Left cardiac atrium (tissue), 4 donors: Measurements from ENCODE around the gene ARSJ. TPM values are rescaled to one million over a fixed set of nuclear protein-coding genes. Genes with fewer than 3 reads are reported as not detected.

ENCODE experiments used
- ATAC-seq, 2 donors: fragments of 200-7000 bp; cut with Tn5 transposase; one replicate each; pipeline ENCODE4 v1.9.1; 2020; ENCODE audit warnings: mild to moderate bottlenecking in 2 of 2, moderate library complexity in 2 of 2
- DNase-seq: peaks from one replicate; pipeline ENCODE4 v3.0.0-alpha.2; 2020
- intact Hi-C, 2 donors: fragments of 100-400 bp; cut with DNase I; formaldehyde crosslinking; loops; one replicate each; pipeline versions ENCODE4 v1.14.1 to v1.15.1; 2022 to 2023
- total RNA-seq, 2 donors: library from RNA; stranded (reverse); fragmentation: NEBNext Ultra II Directional; extraction: Animal tissue kit (Norgen Biotek cat#: 25700); gene quantifications; one replicate each; pipeline ENCODE4 v1.2.1, GENCODE V29; 2021
- donor health status: DM: no; HTN: yes; CAD: no.
- donor health status: DM: no; HTN: yes; CAD: no; lungs with severe emphysema.
- donor health status: DM: yes; HTN: yes; CAD: no.
- donor health status: Dilated cardiomyopathy.

ARSJ gene
- total RNA-seq, 2 donors from 2014 or later, result 3.4 to 5.3 TPM

DNA sequence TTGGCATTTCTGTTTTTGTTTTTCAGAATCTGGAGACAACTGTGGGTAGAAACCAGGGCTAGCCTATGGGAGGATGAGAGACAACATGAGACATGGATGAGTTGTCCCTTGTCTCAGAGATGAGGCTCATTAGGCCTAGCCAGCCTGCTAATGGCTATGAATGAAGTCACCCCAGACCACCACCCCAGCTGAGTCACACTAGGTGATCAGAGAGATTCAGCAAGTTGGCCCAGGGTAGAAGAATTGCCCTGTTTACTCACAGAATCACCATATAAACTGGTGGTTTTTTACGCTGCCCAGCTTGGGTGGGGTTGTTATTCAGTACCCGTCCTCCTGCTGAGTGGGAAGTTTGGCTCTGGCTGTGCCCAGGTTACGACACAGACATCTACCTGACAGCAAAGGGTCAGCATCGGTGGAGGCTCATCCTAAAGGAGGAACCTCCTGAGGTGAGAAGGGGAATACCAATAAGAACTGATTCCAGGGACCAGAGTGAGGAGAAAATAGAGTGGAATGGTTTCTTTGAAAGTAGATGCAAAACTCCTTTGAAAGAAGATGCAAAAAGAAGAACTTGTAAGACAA, 17.2 kb upstream of the ARSJ start:
- ATAC-seq (no peak), DNase-seq (no peak)
- intact Hi-C loops, result no loop called here

DNA sequence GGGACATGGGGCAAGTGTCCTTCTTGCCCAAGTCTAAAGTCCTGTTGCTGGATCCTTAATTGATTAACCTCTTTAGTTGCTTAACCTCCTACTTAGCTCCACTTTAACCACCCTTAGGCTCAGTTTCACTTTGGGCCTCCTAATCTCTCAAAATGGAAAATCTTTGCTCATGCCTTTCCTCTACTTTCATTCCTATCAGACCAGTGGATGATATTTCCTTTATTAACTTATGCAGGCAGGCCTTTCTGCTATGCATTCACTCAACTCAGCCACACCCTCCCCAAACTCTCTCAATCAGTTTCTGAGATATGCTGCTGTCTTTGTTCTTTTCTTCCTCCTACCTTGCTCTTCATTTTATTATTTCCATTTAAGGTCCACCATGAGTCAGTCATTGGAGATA, 14.4 kb upstream of the ARSJ start:
- no peak for ATAC-seq
- intact Hi-C loops, result no loop called here

DNA sequence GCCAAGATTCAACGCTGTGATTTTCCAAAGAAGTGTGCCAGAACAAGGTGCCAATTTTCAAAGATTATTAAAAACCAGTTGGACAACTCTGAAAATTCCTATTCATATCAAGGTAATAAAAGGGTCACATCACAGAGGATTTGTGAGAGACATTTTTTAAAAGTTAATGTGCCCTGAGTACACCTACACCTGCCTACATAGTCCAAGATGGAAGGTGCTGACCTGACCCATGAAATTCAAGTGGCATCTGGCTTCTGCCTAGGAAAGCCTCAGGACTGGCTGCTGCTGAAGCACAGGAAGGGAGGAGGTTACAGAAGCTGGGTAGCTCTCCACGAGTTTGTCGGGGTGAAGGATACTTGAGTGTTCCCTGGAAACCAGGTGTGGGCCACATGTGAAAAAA, 11.4 kb upstream of the ARSJ start:
- ATAC-seq, result no peak
- intact Hi-C loops, result no loop called here
- DNase-seq, result no peak

More for the DNA sequence above, 14.4 kb upstream of the ARSJ start:
- no peak for DNase-seq

DNA sequence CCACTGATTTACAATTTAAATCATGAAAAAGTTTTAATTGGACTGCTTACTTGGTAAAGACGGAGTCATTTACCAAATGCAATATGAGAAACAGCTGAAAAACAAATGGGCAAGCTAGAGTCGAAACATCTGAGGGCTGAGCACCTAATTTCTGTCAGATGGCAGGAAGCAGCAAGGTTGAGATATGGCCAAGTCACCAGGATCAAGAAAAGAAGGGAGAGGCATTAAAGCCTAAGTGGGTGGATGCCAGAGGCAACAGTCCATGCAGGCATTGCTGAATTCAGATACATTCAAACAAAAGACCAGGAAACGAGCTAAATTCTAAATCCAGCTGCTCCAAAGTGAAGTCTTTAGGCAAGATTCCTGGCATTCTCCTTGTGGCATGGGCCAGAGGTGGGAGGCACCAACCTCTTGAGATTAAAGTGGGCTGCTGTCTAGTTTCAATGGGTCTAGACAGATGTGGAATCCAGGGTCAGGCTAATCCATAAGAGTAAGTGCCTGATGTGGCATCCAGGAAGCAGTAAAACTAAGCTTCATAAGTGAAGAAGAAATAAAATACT, 8.0 kb upstream of the ARSJ start:
- no peak for ATAC-seq
- intact Hi-C loops, result no loop called here
- no peak for DNase-seq

DNA sequence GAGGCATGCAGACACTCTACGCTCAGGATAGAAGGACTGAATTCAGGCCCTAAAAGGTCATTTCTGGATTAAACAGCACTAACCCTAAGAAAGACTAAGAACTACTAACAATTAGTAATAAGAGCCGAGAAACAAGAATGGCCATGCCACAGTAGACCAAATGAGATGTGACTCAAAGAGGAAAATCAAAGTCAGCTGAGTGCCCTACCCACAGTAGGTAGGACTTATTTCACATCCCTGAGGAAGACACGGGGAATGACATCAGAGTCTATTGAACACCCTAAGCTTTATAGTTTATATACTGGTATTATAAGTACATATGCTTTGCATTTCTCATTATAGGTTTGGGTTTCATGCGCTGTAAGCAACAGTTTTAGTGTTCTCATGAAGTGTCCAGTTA, 2.7 kb upstream of the ARSJ start:
- ATAC-seq (no peak), DNase-seq (no peak)
- intact Hi-C loops, result no loop called here

DNA sequence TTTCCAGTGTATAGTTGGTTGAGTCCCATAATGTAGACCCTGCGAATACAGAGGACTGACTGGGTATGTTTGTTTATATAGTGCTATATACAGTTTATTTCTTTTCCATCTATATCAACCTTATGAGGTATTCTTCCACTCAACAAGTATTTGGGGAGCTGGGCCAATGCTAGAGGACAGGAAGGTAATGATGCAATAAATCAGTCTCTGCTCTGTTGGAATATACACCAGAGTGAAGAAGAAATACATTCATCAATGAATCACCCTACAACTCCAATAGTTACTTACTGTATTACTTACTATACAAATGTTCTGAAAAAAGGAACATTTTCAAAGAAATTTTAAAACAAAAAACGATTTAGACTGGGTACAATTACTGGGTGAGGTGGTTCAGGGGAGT, 2.1 kb upstream of the ARSJ start:
- no peak for ATAC-seq
- intact Hi-C loops, result no loop called here
- no peak for DNase-seq

DNA sequence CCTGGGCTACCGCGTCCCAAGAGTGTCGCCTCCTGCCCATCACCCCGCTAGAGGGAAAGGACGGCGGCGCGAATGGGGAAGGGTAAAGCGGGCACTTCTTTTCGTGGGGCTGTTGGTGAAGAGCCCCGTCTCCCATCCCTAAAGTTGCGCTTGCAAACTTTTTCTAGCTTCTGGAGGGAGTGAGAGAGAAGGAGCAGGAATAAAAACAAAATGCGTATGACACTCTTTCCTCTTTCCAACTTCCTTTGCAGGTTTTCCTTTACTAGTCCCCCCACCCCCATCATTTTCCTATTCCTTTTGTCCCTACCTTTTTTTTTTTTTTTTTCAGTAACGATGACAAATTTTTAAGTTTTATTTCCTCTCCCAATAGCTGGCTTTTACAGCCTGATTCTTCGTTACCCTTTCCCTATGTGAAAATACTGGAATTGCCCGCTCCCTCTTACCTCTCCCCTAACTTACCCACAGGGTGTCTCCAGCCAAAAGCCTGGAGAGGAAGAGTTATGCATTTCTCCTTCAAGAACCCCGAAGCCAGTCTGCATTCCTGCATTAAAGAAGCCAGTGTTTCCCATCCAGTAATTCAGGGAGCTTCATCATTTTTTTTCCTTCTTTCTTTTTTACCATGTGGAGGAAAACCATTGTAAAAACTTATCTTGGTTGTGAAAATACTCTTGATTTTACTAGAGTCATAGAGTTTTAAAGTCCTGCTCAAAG, 613 bp upstream of the ARSJ start:
- intact Hi-C loops, result no loop called here
- DNase-seq, result no peak
- peak in 1 of 2 donors; percentile 12 for ATAC-seq

DNA sequence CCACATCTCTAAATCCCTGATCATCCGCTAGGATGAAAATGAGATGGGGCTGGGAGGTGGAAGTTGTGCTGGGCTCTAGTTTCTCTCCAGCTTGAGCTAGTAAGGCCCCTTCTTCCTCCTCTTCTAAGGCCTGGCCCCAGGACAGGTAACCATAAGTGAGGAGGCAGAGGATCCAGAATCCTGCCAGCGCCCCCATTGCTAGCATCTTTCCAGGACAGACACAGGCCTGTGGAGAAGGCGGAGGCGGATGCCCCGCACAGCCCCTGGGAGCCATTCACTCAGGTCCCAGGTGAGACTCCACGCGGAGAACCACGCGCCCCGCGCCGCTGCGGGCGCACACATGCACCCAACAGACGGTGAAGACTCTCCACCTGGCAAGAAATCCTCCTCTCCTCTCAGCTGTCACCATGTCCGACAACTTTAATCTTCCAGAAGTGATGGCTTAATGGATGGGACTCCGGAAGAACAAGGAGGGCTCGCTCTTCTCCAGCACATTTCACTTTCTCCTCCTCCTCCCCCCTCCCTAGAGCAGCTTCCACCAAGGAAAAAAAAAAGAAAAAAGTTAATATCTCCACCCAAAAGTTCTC, 793 bp downstream of the ARSJ start:
- DNase-seq, result peak; percentile 25
- intact Hi-C loops, result no loop called here
- ATAC-seq, result peak; percentile 16 to 47

DNA sequence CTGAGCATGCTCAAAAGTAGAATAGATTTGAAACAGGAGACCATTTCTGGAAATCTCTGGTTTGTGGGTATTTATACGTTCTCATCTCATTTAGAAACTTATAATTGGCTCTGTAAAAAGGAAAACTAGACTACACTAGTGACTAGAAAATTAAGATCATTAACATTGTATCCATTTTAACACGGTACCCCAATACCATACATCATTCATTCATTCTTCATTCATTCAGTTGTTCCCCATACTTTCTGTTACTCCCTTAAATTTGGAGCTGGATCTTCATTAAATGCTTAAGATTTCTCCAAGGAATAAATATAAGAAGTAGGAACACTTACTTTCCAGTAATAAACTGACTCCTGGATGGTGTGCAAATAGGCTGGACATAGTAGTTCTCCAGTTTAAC, 1.3 kb downstream of the ARSJ start:
- no peak for ATAC-seq

DNA sequence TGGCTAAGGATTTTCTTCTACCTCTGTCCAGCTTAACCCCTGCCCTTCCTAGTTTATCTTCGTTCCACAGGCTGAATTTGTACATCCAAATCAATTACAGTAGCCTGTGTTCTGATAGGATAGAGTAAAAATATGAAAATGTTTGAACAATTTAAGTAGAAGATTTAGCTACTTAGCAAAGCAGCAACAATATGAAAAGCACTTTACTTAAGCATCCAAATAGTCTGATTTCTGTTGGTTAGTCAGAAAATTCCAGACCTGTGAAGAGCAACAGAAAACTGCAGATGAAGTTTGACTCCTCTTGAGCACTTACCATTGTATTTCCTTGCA, 2.0 kb downstream of the ARSJ start:
- DNase-seq (no peak), ATAC-seq (no peak)
- intact Hi-C loops, result no loop called here

More for the DNA sequence above, 1.3 kb downstream of the ARSJ start:
- no peak for DNase-seq
- intact Hi-C loops, result no loop called here

DNA sequence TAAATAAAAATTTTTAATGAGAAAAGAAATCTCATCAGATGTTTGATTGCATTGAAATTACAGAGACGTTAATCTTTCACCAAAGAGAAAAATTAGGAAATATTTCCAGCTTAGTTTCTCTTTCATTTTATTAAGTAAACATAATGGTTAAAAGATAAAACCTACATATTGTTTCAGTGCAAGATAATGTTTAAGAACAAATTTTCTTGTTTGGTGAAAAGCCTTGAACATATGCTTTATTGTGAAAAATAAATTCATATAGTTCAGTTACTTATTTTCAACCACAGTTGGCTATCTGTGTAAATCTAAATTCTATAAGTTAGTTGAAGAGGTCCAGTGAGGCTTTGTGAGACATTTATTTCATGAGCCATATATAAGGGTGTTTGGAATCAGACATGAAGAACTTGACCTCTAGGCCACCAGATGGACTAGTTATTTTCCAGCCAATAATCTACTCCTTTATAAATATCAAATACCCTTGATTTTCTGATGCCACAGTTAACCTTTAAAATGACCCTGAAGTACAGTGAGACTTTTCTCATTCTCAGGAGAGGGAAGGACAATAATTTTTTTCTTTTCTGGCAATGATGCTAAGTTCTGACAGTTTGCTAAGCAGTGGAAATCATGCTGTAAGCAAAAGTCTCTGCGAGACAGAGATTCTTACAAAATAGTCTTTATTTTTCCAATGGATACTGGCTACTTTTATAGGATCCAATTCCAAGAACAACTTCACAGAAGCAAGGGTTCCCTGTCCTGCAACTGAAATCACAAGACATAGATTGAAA, 2.5 kb downstream of the ARSJ start:
- no peak for ATAC-seq

DNA sequence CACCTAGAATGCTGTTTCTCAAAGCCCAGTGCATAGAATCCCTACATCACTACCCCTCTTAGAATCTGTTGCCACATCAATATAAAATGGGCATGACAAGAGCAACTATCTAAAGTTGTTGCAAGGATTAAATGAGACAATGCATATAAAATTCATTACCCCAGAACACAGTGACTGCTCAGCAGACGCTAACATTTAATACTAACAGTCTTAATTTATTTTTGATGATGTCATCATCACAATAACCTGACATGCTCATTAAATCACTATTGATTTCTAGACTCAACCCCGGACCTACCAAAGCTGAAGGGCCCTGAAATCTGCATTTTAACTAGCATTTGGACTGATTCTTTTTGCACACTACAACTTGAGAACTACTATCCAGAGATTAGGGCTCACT, 3.9 kb downstream of the ARSJ start:
- DNase-seq (no peak), ATAC-seq (no peak)
- intact Hi-C loops, result no loop called here

More for the DNA sequence above, 2.5 kb downstream of the ARSJ start:
- DNase-seq, result no peak
- intact Hi-C loops, result no loop called here

DNA sequence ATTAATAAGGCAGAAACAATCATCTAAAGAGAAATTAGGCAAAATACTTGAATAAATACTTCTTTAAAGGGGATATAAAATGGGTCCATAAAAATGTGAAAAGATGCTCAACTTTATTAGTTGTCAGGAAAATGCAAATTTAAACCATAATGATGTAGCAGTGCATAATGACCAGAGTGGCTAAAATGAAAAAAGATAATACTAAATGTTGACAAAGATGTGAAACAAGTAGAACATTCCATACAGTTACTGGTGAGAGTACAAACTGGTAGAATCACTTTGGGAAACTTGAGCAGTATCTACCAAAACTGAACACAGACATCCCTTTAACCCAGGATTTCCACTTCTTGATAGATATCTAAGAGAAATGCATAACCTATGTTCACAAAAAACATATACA, 5.0 kb downstream of the ARSJ start:
- no peak for ATAC-seq

DNA sequence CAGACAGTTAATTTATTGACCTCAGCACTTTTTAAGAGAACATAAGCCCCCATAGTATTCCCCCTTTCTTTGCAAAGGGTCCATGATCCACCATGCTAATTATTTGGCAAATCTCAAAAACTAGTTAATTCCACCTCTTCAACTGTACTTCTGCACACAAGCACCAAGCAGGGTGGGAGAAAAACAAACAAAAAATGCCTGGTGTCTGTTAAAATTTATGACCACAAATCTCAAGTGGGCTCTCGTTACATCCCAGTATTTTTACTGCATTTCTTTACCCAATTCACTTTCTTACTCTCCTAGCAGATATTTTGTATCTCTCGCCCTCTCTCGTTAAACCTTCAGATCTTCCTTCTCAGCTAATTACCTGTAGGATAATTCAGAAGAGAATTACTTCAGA, 6.1 kb downstream of the ARSJ start:
- no peak for DNase-seq
- no peak for ATAC-seq
- intact Hi-C loops, result no loop called here

More for the DNA sequence above, 5.0 kb downstream of the ARSJ start:
- intact Hi-C loops, result no loop called here
- no peak for DNase-seq

DNA sequence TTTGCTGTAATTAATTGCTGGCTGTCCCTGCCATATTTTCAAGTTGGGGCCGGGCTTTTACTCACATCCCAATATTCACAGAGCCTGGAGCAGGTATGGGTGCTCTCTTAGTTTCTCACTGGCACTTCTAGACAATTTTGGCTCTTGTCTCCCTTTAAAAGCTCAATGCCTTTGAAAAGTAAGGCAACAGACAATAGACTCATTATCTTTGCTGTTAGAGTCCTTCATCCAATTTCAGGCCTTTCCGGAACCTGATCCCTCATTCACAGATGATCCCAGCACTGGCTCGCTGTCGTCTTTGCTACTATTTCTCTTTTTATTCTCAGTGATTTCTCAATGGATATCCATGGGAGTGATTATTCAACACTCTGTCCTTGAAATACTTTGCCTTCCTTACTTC, 6.7 kb downstream of the ARSJ start:
- DNase-seq, result no peak

DNA sequence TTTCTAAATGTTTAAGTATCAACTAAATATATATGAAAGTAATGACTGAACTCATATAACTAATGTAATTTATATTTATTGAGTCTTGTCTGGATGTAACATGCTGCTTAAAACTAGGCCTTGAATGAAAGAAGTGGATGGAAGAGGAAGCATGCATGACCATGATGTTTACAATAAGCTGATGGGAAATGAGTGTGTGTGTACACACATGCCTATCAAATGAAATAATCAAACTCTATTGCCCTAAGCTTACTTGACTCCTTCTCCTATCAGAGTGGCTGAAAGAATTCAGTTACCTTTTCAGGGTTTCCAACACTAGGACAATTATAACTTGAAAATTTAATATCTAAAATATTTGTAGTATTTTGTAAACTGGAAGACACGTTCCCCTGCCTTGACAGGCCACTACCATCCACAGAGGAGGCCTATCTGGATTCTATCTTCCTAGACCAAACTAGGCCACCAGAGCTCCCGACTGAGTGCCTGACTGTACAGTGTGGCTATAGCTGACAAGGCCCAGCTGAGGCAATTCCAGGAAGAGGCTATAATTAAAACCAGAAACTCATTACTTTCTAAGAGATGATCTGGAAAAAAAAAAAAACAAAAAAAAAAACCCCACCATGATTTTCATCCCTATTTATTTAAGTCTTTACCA, 7.6 kb downstream of the ARSJ start:
- intact Hi-C loops, result no loop called here
- DNase-seq (no peak), ATAC-seq (no peak)

More for the DNA sequence above, 6.7 kb downstream of the ARSJ start:
- no peak for ATAC-seq
- intact Hi-C loops, result no loop called here

DNA sequence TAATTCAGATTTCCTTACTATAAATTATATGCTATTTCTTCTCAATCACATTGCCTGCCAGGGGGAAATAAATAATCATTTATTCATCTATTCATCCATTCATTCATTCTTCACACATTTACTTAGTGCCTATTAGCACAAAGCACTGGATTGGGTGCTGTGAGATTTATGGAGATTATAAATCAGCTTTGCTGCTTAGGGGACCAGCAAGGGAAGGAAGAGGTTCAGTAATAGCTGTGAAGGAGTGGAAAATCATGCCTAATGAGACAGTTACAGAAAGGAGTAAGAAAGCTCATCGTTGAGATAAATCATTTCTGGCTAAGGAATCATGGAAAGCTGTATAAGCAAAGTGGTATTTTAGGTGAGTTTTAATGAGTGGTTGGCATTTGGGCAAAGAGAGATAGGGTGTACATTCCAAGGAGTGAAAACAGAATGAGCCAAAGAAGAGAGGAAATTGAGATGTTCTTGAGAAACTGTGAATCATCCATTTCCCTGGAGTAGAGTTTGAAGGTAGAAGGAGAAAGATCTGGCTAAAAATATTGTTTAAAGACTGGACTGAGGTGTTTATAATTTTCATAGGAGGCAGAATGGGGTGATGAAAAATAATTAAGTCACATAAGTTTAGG, 9.6 kb downstream of the ARSJ start:
- intact Hi-C loops, result no loop called here
- ATAC-seq (peak in 1 of 2 donors; percentile 78), DNase-seq (no peak)

DNA sequence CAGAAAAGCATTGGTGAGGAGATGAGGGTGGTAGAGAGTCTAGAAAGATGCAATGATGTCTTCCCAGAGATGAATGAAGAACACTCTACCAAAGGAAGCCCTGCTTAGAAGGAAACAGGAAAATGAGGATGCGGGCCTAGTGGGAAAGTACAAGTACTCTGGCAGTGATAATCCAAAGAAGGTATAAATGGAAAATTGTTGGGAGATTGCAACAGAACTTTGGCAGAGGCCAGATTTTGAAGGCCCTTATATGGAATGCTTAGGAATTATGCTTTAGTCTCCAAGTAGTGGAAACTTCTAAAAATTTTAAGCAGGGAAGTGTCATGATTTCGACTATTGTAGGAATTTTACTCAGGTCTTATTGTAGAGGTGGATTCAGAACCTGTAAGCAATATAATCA, 11.0 kb downstream of the ARSJ start:
- DNase-seq, result no peak
- ATAC-seq, result no peak
- intact Hi-C loops, result no loop called here

DNA sequence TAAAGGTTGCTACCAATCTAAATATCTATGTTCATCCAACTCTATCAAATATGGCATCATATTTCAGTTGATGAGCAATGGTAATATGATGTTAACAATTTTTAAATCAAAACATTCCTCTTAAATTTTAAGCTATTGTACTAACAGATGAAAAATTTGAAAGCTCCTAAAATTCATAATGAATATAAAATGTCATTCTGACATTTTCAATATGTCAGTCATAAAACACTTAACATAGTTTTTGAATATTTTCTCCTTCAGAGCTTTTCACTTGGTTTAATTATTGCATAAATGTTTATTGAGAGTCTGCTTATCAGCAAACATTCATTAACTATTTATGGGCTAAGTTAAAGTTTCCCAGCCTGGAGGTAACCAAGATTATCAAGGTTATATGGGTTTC, 11.8 kb downstream of the ARSJ start:
- no peak for ATAC-seq

More for the DNA sequence above, 11.8 kb downstream of the ARSJ start:
- no peak for DNase-seq
- intact Hi-C loops, result no loop called here
